ENCODE data around the gene ADAR.

ADAR gene

DNA sequence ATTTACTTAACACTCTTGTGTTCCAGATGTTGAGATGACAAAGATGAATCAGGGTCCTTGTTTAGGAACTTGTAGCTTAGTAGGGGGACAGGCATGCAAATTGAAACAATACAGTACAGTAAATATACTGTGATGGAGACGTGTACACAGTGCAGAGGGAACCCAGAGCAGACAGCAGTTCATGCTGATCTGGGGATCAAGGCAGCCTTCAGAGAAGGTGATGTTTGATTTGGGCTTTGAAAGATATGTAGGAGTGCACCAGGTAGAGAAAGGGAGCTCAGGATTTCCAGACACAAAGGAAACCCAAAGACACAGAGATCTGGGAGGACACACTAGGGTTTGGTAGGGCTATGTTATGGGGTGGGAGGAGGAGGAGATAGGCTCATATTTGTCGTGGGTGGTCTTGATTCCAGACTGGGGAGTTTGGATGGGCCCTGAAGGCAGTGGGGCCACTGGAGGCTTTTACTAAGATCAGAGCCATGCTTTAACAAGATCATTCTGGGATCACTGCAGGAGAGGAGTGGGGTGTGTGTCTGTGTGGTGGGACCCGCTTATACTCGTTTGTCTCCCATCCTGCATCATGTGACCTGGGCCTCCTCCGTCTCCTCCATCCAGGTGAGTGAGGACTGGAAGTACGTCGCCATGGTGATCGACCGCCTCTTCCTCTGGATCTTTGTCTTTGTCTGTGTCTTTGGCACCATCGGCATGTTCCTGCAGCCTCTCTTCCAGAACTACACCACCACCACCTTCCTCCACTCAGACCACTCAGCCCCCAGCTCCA, 32.6 kb downstream of the ADAR start:
- Histone ChIP-seq H3K9ac (peak overlapping the region; percentile 21; the same call in 1 of the 2 replicates), H3K4me2 (peak overlapping the region; percentile 72), H4K20me1 (peaks cover 47% of the 10 kb centered on the region), H3K4me3 (no peak overlapping the region), H3K36me3 (peaks cover 28% of the 10 kb centered on the region), H3K9me3 (no peaks in the 10 kb centered on the region), H3K27ac (peak overlapping the region; percentile 51), H3K4me1 (peaks cover 72% of the 10 kb centered on the region), H3K27me3 (no peaks in the 10 kb centered on the region)
- TF ChIP-seq Cebpa-rat (IDR thresholded peaks at IDR 0.05): no peak

DNA sequence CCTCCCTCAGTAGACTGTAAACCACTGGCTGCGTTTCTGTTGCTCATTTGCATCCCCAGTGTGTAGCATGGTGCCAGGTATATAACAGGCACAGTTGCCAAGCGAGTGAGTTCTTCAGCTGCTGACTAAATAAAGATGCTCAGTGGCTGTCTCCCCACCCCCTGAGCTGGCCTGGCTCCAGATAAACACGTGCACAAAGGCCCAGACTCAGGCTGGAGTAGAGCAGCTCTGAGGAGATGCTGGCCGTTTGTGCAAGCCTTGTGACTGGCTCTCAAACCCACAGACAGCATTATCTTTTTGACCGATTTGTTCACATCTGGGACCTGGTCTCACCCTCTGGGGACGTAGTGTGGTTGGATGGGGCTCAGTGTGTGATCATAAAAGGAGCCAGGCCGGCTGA, 33.3 kb downstream of the ADAR start:
- Histone ChIP-seq H4K20me1 (peaks cover 40% of the 10 kb centered on the region), H3K9ac (peak overlapping the region; percentile 43; the same call in 1 of the 2 replicates), H3K27me3 (no peaks in the 10 kb centered on the region), H3K27ac (0 out of 2 replicates have a peak overlapping the region, but pooled peaks have one; percentile 46), H3K9me3 (no peaks in the 10 kb centered on the region), H3K4me1 (peaks cover 72% of the 10 kb centered on the region), H3K4me2 (peak overlapping the region; percentile 72), H3K36me3 (peaks cover 22% of the 10 kb centered on the region), H3K4me3 (no peak overlapping the region)
- TF ChIP-seq Cebpa-rat (IDR thresholded peaks at IDR 0.05): no peak; the same call in 1 of the 2 replicates

DNA sequence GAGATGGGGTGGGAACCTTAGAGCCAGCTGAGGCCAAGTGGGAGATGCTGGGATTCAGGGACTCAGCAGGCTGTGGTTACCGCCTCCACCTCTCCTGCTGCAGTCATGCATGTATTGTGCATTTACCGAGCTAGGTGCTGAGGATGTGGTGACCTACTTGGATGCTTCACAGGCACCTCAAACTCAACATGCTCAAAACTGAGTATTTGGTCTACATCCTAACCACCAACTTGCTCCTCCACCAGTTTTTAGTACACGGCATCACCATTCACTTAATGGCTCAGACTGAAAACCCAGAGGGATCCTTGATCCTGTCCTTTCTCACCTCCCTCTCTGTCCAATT, 34.8 kb downstream of the ADAR start:
- no peak overlapping the region for H3K4me3 ChIP-seq
- H3K4me1 ChIP-seq: peaks cover 59% of the 10 kb centered on the region
- no peak overlapping the region for H3K27ac ChIP-seq
- peaks cover 6% of the 10 kb centered on the region; the same call in 1 of the 2 replicates for H3K27me3 ChIP-seq
- peaks cover 6% of the 10 kb centered on the region for H3K36me3 ChIP-seq
- no peak overlapping the region for H3K9ac ChIP-seq
- no peaks in the 10 kb centered on the region for H3K9me3 ChIP-seq
- no peak for TF ChIP-seq Cebpa-rat (IDR thresholded peaks at IDR 0.05)
- H4K20me1 ChIP-seq: peaks cover 33% of the 10 kb centered on the region
- H3K4me2 ChIP-seq: peak overlapping the region; percentile 72

DNA sequence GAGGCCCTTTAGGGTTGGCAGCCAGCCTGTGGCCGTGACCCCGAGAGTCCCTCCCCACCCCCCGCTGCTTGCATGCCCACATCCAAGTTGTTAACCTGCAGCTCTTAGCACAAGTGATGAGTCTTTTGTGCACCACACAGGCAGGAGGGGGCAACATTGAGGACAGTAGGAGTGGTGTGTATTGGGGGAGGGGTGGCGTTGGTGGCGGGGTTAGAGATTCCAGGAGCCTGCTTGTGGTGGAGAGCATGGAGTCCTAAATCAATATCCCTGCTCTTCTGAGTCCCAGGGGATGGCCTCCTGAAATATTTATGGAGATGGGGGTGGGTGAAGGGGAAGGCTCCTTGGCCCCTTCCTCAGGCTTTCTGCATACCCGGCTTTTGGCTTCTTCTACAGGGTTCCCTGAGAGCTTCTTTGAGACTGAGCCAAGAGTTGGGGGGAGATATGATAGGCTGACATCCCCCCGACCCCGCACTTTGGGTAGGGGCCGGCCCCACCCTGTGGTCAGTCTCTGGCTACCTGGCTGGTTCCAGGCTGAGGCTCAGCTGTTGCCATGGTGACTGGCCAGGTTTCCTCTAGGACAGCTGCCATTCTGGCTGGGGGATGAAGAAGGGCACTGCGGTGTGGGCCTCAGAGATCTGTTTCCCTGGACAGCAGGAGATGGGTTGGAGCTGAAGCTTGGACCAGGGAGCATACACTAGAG, 35.4 kb downstream of the ADAR start:
- H3K27me3 ChIP-seq: peaks cover 11% of the 10 kb centered on the region
- H3K4me1 ChIP-seq: peaks cover 59% of the 10 kb centered on the region
- H3K27ac ChIP-seq: no peak overlapping the region
- no peak overlapping the region for H3K4me3 ChIP-seq
- peak overlapping the region; percentile 72 for H3K4me2 ChIP-seq
- no peak for TF ChIP-seq Cebpa-rat (IDR thresholded peaks at IDR 0.05)
- H3K9ac ChIP-seq: no peak overlapping the region
- peaks cover 33% of the 10 kb centered on the region for H4K20me1 ChIP-seq
- no peaks in the 10 kb centered on the region for H3K9me3 ChIP-seq
- peaks cover under 1% of the 10 kb centered on the region; the same call in 1 of the 2 replicates for H3K36me3 ChIP-seq

DNA sequence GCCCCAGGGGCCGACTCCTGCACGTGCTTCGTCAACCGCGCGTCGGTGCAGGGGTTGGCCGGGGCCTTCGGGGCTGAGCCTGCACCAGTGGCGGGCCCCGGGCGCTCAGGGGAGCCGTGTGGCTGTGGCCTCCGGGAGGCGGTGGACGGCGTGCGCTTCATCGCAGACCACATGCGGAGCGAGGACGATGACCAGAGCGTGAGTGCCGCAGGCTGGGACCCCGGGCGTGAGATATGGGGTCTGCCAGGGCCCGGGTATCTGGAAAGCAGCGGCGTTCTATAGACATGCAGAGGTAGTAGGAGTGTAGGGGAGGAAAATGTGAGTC, 36.1 kb downstream of the ADAR start:
- H3K27ac ChIP-seq: no peak overlapping the region
- no peaks in the 10 kb centered on the region for H3K9me3 ChIP-seq
- no peak for TF ChIP-seq Cebpa-rat (IDR thresholded peaks at IDR 0.05)
- H3K27me3 ChIP-seq: peaks cover 18% of the 10 kb centered on the region
- H4K20me1 ChIP-seq: peaks cover 38% of the 10 kb centered on the region; the same call in 1 of the 2 replicates
- peaks cover 54% of the 10 kb centered on the region for H3K4me1 ChIP-seq
- H3K4me3 ChIP-seq: no peak overlapping the region
- no peaks in the 10 kb centered on the region for H3K36me3 ChIP-seq
- H3K4me2 ChIP-seq: no peak overlapping the region
- no peak overlapping the region for H3K9ac ChIP-seq

DNA sequence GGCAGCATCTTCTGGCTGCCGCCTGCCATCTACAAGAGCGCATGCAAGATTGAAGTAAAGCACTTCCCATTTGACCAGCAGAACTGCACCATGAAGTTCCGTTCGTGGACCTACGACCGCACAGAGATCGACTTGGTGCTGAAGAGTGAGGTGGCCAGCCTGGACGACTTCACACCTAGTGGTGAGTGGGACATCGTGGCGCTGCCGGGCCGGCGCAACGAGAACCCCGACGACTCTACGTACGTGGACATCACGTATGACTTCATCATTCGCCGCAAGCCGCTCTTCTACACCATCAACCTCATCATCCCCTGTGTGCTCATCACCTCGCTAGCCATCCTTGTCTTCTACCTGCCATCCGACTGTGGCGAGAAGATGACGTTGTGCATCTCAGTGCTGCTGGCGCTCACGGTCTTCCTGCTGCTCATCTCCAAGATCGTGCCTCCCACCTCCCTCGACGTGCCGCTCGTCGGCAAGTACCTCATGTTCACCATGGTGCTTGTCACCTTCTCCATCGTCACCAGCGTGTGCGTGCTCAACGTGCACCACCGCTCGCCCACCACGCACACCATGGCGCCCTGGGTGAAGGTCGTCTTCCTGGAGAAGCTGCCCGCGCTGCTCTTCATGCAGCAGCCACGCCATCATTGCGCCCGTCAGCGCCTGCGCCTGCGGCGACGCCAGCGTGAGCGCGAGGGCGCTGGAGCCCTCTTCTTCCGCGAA, 36.6 kb downstream of the ADAR start:
- H3K9ac ChIP-seq: no peak overlapping the region
- H3K4me1 ChIP-seq: peaks cover 49% of the 10 kb centered on the region
- H3K27ac ChIP-seq: no peak overlapping the region
- H3K27me3 ChIP-seq: peaks cover 24% of the 10 kb centered on the region
- no peak overlapping the region for H3K4me2 ChIP-seq
- H4K20me1 ChIP-seq: peaks cover 38% of the 10 kb centered on the region; the same call in 1 of the 2 replicates
- H3K4me3 ChIP-seq: no peak overlapping the region
- no peaks in the 10 kb centered on the region for H3K36me3 ChIP-seq
- no peaks in the 10 kb centered on the region for H3K9me3 ChIP-seq
- TF ChIP-seq Cebpa-rat (IDR thresholded peaks at IDR 0.05): no peak

DNA sequence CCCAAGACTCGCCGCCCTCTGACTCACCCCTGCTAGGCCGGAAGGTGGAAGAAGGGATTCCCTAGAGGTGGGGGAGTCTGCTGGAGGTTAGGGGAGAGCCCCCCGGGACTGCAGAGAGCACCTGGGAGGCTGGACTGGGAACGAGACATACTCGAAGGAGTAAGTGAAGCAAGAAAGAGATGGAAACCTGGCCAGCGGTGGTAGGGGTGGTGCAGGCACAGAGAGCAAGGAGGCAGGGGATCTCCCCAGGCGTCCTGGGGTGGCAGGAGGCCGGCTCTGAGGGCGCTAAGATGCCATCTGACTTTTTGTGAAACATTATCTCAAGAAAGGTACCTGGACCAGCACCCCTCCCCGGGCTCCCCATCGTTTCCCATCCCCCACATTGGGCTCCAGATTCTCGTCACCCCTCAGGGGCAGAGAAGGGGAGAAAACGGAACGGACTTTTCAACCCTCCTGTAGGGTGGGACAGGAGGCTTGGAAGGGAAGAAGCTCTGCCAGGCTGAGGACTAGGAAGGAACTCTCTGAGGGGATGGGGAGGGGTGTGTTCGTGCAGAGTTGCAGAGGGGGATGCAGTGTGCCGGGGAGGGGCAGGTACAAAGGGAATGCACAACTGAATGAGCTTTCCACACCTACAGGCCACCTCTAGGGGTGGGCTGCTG, 39.7 kb downstream of the ADAR start:
- Histone ChIP-seq H3K27me3 (peaks cover 32% of the 10 kb centered on the region), H3K36me3 (no peaks in the 10 kb centered on the region), H3K4me3 (no peak overlapping the region), H3K4me2 (peak overlapping the region; percentile 82), H3K9ac (no peak overlapping the region), H3K4me1 (peaks cover 18% of the 10 kb centered on the region), H3K27ac (no peak overlapping the region), H3K9me3 (no peaks in the 10 kb centered on the region), H4K20me1 (peaks cover 25% of the 10 kb centered on the region; the same call in 1 of the 2 replicates)
- TF ChIP-seq Cebpa-rat (IDR thresholded peaks at IDR 0.05): no peak

DNA sequence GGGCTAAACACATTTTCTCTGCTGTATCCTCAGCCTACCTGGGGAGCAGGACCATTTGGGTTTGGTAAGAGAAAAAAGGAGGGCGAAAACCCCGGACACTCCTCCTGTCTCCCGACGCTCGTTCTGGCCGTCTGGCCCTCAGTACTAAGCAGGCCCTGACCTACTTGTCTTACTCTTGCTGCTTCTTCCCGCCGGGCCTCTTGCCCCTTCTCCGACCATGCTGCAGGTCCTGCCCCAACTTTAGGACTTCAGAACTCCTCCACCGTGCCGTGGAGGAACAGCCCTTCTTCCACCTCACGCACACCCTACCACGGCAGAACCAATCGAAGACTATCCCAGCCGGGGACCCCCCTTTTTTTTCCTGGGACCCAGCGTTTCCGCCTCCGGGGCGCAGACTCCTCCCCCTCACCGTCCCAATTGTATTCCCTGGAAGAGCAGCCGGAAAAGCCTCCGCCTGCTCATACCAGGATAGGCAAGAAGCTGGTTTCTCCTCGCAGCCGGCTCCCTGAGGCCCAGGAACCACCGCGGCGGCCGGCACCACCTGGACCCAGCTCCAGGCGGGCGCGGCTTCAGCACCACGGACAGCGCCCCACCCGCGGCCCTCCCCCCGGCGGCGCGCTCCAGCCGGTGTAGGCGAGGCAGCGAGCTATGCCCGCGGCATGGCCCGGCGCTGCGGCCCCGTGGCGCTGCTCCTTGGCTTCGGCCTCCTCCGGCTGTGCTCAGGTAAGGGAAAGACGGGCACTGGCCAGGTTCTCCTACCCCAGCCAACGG, 40.4 kb downstream of the ADAR start, which contains the start of gene CHRNB2:
CHRNB2 (plus strand) TSS at position 393 of the 771 bp plus-strand sequence; CDS start at position 660, 267 bp downstream.
- peaks cover 32% of the 10 kb centered on the region for H3K27me3 ChIP-seq
- no peak for TF ChIP-seq Cebpa-rat (IDR thresholded peaks at IDR 0.05)
- H4K20me1 ChIP-seq: peaks cover 25% of the 10 kb centered on the region; the same call in 1 of the 2 replicates
- no peaks in the 10 kb centered on the region for H3K9me3 ChIP-seq
- H3K27ac ChIP-seq: no peak within 1 kb of the TSS
- no peak within 1 kb of the TSS for H3K9ac ChIP-seq
- H3K4me1 ChIP-seq: peaks cover 10% of the 10 kb centered on the region
- H3K4me2 ChIP-seq: peak within 1 kb of the TSS; percentile 82
- no peak within 1 kb of the TSS for H3K4me3 ChIP-seq
- H3K36me3 ChIP-seq: no peaks in the 10 kb centered on the region

DNA sequence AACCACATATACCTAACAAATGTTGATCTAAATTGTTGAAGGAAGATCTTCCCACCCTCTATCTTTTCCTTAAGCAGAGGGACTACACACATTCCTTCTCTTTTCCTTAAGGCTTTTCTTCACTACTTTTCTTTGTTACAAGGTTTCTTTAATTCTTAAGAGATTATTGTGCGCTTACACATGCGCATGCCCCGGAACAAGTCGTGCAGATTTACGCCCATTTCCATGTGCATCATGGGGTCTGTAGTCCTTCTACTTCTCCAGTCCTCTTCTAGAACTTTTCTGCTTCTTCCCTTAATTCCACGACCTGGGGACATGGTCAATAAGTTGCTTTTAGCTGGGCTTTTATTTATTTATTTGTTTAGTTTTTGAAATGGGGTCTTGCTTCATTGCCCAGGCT, 42.1 kb downstream of the ADAR start:
- Histone ChIP-seq H3K27me3 (peaks cover 32% of the 10 kb centered on the region), H3K27ac (no peak overlapping the region)

More for the DNA sequence above, 42.1 kb downstream of the ADAR start:
- Histone ChIP-seq H3K9ac (no peak overlapping the region), H3K4me3 (no peak overlapping the region), H3K4me2 (no peak overlapping the region), H3K4me1 (peaks cover 15% of the 10 kb centered on the region), H4K20me1 (peaks cover 25% of the 10 kb centered on the region; the same call in 1 of the 2 replicates), H3K9me3 (no peaks in the 10 kb centered on the region), H3K36me3 (no peaks in the 10 kb centered on the region)
- TF ChIP-seq Cebpa-rat (IDR thresholded peaks at IDR 0.05): no peak
